Stomach (tissue), 4 donors: ENCODE data around the gene TJP1.

Experiments
- EP300 ChIP-seq: sonication (generic); formaldehyde crosslinking; IDR thresholded peaks from one replicate; pipeline ENCODE4 v1.6.1; 2017; ENCODE audit warnings: antibody characterized with exemption
- POLR2A ChIP-seq, 4 donors: fragments of 450-650 bp; IDR thresholded peaks; one replicate each; pipeline ENCODE4 v1.6.1; 2016; ENCODE audit warnings: antibody characterized with exemption in 4 of 4, control low read depth in 2 of 4, mild to moderate bottlenecking in 1 of 4, moderate library complexity in 1 of 4
- TF ChIP-seq, protein P1 (sequence below), 7 experiments: fragments of 450-650 bp in 4 of 7; fragments of 200-600 bp in 3 of 7; sonication (generic) in 3 of 7; IDR thresholded peaks; one replicate each; pipeline ENCODE4 v1.5.1; 2016 to 2019; ENCODE audit warnings: antibody characterized with exemption in 7 of 7, control low read depth in 2 of 7, mild to moderate bottlenecking in 1 of 7

- TF ChIP-seq EP300 (no peak), POLR2A (IDR thresholded peaks at IDR 0.05) (no peak)
- TF ChIP-seq, protein P1, sequence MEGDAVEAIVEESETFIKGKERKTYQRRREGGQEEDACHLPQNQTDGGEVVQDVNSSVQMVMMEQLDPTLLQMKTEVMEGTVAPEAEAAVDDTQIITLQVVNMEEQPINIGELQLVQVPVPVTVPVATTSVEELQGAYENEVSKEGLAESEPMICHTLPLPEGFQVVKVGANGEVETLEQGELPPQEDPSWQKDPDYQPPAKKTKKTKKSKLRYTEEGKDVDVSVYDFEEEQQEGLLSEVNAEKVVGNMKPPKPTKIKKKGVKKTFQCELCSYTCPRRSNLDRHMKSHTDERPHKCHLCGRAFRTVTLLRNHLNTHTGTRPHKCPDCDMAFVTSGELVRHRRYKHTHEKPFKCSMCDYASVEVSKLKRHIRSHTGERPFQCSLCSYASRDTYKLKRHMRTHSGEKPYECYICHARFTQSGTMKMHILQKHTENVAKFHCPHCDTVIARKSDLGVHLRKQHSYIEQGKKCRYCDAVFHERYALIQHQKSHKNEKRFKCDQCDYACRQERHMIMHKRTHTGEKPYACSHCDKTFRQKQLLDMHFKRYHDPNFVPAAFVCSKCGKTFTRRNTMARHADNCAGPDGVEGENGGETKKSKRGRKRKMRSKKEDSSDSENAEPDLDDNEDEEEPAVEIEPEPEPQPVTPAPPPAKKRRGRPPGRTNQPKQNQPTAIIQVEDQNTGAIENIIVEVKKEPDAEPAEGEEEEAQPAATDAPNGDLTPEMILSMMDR (IDR thresholded peaks at IDR 0.05): no peak
Measured at GRCh38 chr15:29682781-29683180, 139.5 kb downstream of the TJP1 start.
